Nephron progenitor cell (in vitro differentiated cells): Measurements from ENCODE around the gene EDIL3.
"Not testable (repeated sequence)": the region's sequence is repeated elsewhere in the genome, so short reads cannot be mapped to it uniquely, and the experiment has no call there.

ENCODE experiments used
- DNase-seq: peaks from one replicate; pipeline ENCODE4 v3.0.0; 2021
- H3K27ac Mint-ChIP-seq: 2 replicates; pipeline ENCODE4 v1.8.0; 2021; ENCODE audit warnings: mild to moderate bottlenecking, moderate library complexity, mixed read lengths
- H3K27me3 Mint-ChIP-seq: 2 replicates; pipeline ENCODE4 v1.8.0; 2021; ENCODE audit warnings: mild to moderate bottlenecking, low read depth, mixed read lengths; ENCODE audit not compliant: poor library complexity
- H3K36me3 Mint-ChIP-seq: 2 replicates; pipeline ENCODE4 v1.8.0; 2021; ENCODE audit warnings: low read depth, mixed read lengths
- H3K4me1 Mint-ChIP-seq: 2 replicates; pipeline ENCODE4 v1.8.0; 2021; ENCODE audit warnings: mixed read lengths
- H3K4me3 Mint-ChIP-seq: 2 replicates; pipeline ENCODE4 v1.8.0; 2021; ENCODE audit warnings: mild to moderate bottlenecking, moderate library complexity, mixed read lengths
- H3K9me3 Mint-ChIP-seq: 2 replicates; pipeline ENCODE4 v1.8.0; 2021; ENCODE audit warnings: mild to moderate bottlenecking, moderate library complexity, mixed read lengths
- TF ChIP-seq, protein P1 (sequence below): fragments of 200-600 bp; sonication (generic); IDR thresholded peaks from 2 replicates; pipeline ENCODE4 v1.5.0; 2021; ENCODE audit warnings: antibody characterized with exemption

The EDIL3 gene

DNA sequence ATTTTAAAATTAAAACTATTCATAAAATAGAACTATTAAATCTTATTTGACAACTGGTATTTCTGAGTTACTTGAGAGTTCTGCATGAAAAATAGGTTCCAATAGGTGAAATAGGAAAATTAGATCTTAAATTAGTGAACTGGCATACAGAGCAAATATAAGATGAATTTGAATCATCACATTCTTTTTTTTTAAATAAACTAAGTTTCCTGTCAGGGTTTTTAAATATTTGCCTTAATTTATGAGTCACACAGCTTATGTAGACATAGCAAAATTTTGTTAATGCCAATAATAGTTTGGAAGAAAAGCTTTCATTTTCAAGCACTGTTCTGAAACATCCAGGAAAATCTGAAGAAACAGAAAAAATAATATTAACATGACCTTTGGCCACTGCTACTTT, 352.4 kb downstream of the EDIL3 start:
- TF ChIP-seq, protein P1, sequence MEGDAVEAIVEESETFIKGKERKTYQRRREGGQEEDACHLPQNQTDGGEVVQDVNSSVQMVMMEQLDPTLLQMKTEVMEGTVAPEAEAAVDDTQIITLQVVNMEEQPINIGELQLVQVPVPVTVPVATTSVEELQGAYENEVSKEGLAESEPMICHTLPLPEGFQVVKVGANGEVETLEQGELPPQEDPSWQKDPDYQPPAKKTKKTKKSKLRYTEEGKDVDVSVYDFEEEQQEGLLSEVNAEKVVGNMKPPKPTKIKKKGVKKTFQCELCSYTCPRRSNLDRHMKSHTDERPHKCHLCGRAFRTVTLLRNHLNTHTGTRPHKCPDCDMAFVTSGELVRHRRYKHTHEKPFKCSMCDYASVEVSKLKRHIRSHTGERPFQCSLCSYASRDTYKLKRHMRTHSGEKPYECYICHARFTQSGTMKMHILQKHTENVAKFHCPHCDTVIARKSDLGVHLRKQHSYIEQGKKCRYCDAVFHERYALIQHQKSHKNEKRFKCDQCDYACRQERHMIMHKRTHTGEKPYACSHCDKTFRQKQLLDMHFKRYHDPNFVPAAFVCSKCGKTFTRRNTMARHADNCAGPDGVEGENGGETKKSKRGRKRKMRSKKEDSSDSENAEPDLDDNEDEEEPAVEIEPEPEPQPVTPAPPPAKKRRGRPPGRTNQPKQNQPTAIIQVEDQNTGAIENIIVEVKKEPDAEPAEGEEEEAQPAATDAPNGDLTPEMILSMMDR = no peak
- Mint-ChIP-seq H3K36me3 (peaks cover 19% of the 10 kb centered on the region), H3K9me3 (peaks cover 23% of the 10 kb centered on the region), H3K4me3 (no peak overlapping the region), H3K4me1 (no peaks in the 10 kb centered on the region), H3K27ac (no peak overlapping the region), H3K27me3 (no peaks in the 10 kb centered on the region)
- DNase-seq = no peak

DNA sequence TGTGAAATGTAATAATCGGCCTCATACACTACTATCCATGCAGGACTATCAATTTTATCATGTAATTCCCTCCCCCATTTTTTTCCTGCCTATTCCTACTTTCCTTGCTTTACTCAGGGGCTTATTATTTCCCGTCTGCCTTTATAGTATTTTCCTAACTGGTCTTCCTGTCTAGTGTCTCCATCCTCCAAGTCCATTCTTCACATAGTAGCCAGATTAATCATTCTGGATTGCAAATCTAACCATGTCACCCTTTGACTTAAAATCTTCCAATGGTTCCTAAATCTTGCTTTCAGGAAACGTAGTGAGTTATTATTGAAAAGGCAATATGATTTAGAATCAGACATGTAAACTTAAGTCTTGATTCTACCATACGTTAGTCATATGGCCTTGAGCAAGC, 356.6 kb downstream of the EDIL3 start:
- TF ChIP-seq, protein P1 = no peak
- no peak overlapping the region for H3K4me3 Mint-ChIP-seq
- DNase-seq = no peak
- no peak overlapping the region for H3K27ac Mint-ChIP-seq
- H3K36me3 Mint-ChIP-seq = peaks cover 17% of the 10 kb centered on the region
- H3K4me1 Mint-ChIP-seq = no peaks in the 10 kb centered on the region
- no peaks in the 10 kb centered on the region for H3K27me3 Mint-ChIP-seq
- H3K9me3 Mint-ChIP-seq = peaks cover 23% of the 10 kb centered on the region

DNA sequence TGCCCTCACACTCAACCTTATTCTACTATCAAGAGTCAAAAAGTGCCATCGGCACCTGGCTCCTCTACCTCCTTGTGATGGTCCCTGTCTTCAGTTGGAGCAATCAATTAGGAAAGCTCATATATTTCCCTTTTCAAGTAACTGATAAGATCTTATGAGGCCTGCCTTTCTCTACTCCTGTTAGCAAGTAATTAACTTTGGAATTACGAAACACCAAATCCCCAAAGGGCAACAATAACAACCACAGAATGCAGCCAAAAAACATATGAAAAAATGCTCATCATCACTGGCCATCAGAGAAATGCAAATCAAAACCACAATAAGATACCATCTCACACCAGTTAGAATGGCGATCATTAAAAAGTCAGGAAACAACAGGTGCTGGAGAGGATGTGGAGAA, 366.2 kb downstream of the EDIL3 start:
- not testable (repeated sequence) for DNase-seq, H3K9me3 Mint-ChIP-seq, H3K4me3 Mint-ChIP-seq, H3K36me3 Mint-ChIP-seq, H3K27me3 Mint-ChIP-seq
- peaks cover 23% of the 10 kb centered on the region for H3K4me1 Mint-ChIP-seq
- H3K27ac Mint-ChIP-seq = peak overlapping the region; percentile 68

DNA sequence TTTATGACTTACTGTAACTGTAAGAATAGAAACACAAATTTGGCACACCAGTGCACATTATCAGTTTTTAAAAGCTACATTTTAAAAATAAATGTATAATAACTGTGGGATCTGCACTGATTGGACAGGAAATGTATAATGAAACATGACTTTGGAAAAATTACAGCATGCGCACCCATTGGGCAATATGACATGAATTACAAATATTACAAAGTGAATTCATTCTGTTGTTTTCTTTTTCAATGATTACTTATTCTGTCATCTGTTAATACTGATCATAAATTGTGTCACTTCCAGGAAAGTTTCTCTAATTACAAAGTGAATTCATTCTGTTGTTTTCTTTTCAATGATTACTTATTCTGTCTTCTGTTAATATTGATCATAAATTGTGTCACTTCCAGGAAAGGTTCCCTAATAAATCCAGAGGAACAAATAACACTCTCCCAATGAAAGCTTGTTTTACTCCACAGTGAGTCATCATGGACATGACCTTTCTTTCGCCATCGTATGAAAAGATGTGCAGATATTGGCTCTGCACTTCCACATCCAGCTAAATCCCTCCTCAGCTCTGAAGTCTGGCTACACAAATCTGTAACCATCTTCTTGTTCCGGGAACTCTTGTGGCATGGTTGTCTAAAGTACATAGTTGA, 367.0 kb downstream of the EDIL3 start:
- TF ChIP-seq, protein P1 = no peak
- no peaks in the 10 kb centered on the region for H3K27me3 Mint-ChIP-seq
- no peaks in the 10 kb centered on the region for H3K36me3 Mint-ChIP-seq
- H3K4me3 Mint-ChIP-seq = no peak overlapping the region
- peaks cover 23% of the 10 kb centered on the region for H3K4me1 Mint-ChIP-seq
- H3K9me3 Mint-ChIP-seq = no peaks in the 10 kb centered on the region
- H3K27ac Mint-ChIP-seq = peak overlapping the region; percentile 55
- no peak for DNase-seq

DNA sequence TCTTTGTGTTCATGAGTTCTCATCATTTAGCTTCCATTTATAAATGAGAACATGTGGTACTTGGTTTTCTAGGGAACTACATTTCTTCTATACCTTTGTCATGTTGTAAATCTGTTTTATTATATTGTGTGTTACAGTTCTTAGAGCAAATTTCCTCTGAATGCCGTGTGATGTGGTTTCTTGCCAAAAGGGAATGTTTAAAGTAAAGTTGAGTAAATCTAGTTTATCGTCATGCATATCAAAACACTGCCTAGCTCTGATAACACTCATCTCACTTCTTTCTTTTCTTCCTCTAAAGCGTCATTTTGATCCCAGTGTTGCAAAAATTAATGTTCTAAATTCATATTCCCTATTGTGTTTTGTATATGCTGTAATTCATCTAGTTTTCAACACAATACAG, 368.6 kb downstream of the EDIL3 start:
- peaks cover 23% of the 10 kb centered on the region for H3K4me1 Mint-ChIP-seq
- no peaks in the 10 kb centered on the region for H3K36me3 Mint-ChIP-seq
- DNase-seq = no peak
- no peaks in the 10 kb centered on the region for H3K9me3 Mint-ChIP-seq
- no peak overlapping the region for H3K4me3 Mint-ChIP-seq
- no peaks in the 10 kb centered on the region for H3K27me3 Mint-ChIP-seq
- peak overlapping the region; percentile 92 for H3K27ac Mint-ChIP-seq
- TF ChIP-seq, protein P1 = no peak

DNA sequence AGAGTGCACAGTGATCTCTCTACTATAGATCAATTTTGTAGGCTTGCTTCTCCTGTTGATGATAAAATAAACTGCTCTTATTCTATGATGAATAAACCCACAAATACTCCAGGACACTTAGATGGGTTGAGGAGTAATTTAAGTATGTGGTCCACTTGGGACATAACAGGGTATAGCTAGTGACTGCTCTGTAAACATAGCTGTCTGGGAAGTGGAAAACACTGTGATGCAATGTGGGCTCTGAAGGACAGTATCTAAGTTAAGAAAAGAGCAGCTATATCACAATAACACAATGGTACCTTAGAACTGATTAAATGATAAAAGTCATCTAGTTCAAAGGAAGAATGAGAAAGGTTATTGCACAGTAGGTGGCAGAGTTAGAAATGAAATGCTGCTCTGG, 369.7 kb downstream of the EDIL3 start:
- Mint-ChIP-seq H3K27ac (no peak overlapping the region), H3K27me3 (no peaks in the 10 kb centered on the region), H3K36me3 (no peaks in the 10 kb centered on the region), H3K4me3 (no peak overlapping the region), H3K9me3 (no peaks in the 10 kb centered on the region), H3K4me1 (peaks cover 23% of the 10 kb centered on the region)
- no peak for DNase-seq
- TF ChIP-seq, protein P1 = no peak
